Measurements from ENCODE around the gene SCNN1G.

The SCNN1G gene

GRCh38 chr16:23163921-23164320 is 18.6 kb upstream of the SCNN1G start:
- no peak for TF ChIP-seq CTCF (conservative IDR thresholded peaks at IDR 0.05; ENCODE audit: low read depth, low read length)
- no peak overlapping the region for H3K4me3 ChIP-seq (ENCODE audit: low read length)
- no peak for DNase-seq (ENCODE audit: low read depth)

GRCh38 chr16:23164736-23165135 is 17.8 kb upstream of the SCNN1G start:
- DNase-seq (ENCODE audit: low read depth): no peak
- no peak for TF ChIP-seq CTCF (conservative IDR thresholded peaks at IDR 0.05; ENCODE audit: low read depth, low read length)
- H3K4me3 ChIP-seq (ENCODE audit: low read length): no peak overlapping the region

GRCh38 chr16:23172583-23172982 is 10.0 kb upstream of the SCNN1G start:
- H3K4me3 ChIP-seq (ENCODE audit: low read length): no peak overlapping the region
- DNase-seq (ENCODE audit: low read depth): no peak
- no peak for TF ChIP-seq CTCF (conservative IDR thresholded peaks at IDR 0.05; ENCODE audit: low read depth, low read length)

- H3K4me3 ChIP-seq (ENCODE audit: low read length): no peak overlapping the region
- DNase-seq (ENCODE audit: low read depth): no peak
- no peak for TF ChIP-seq CTCF (conservative IDR thresholded peaks at IDR 0.05; ENCODE audit: low read depth, low read length)
Observed at GRCh38 chr16:23172994-23173393, 9.6 kb upstream of the SCNN1G start.

- DNase-seq (ENCODE audit: low read depth): no peak
- no peak for TF ChIP-seq CTCF (conservative IDR thresholded peaks at IDR 0.05; ENCODE audit: low read depth, low read length)
- no peak overlapping the region for H3K4me3 ChIP-seq (ENCODE audit: low read length)
Observed at GRCh38 chr16:23174622-23175021, 7.9 kb upstream of the SCNN1G start.

GRCh38 chr16:23175651-23176050 is 6.9 kb upstream of the SCNN1G start:
- TF ChIP-seq CTCF (conservative IDR thresholded peaks at IDR 0.05; ENCODE audit: low read depth, low read length): no peak
- DNase-seq (ENCODE audit: low read depth): no peak

GRCh38 chr16:23181506-23181905 is 1.0 kb upstream of the SCNN1G start:
- no peak for DNase-seq (ENCODE audit: low read depth)
- no peak for TF ChIP-seq CTCF (conservative IDR thresholded peaks at IDR 0.05; ENCODE audit: low read depth, low read length)
- H3K4me3 ChIP-seq (ENCODE audit: low read length): no peak overlapping the region

More at GRCh38 chr16:23175651-23176050, 6.9 kb upstream of the SCNN1G start:
- H3K4me3 ChIP-seq (ENCODE audit: low read length): no peak overlapping the region
